Measurements from ENCODE around the gene ZNF414.

Gene ZNF414

DNA sequence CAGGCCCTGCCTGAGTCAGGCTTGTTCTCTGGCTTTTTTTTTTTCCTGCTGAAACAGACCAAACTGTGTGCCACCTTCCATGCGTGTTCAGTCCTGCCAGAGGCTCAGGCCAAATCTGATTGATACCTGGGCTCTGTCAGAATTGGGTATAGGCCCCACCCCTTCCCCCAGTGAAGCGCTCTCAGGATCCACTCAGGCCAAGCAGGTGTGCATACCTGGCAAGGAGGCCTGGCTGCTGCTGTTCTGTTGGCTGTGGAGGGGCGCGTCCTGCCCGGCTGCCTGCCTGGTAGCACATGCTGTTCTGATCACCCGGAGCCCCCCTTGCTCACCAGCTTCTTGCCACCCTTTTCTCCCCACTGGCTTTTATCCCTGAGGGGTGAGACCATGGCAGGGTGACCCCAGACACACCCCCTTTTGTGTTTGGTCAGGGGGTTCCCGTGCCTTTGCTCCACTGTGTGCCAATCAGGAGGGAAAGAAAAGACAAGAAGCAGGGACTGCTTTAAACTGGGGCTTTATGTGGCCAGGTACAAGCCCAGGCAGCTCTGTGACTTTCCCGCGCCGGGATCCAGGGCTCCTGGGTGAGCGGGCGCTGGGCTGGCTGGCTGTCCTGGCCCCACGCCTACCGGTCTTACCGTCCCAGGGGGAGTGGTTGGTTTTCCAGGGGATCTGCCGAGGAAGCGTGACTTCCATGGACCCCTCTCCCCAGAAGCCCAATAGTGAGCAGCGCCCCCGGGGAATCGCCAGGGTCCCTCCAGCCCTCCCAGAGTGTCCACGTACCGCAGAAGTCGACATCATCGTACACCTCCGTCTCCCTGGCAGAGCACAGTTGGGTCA is 24.2 kb downstream of the ZNF414 start:
- no peak for DNase-seq

DNA sequence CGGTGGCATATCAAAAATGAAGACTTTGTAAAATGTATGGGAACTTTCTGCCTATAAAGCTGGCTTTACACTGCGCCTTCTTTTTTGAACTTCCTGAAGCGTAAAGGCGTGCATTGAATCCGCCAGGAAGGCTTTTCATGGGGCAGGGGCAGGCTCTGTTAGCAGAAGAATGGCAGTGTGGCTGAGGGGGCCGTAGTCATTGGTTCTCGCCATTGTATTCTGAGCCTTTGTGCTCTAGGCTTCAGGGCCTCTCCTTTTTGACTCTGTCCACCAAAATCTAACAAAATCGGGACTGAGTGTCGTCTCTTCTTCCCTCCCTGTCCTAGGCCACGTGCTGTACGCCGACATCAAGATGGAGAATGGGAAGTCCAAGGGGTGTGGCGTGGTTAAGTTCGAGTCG is 25.6 kb downstream of the ZNF414 start:
- no peak for DNase-seq

DNA sequence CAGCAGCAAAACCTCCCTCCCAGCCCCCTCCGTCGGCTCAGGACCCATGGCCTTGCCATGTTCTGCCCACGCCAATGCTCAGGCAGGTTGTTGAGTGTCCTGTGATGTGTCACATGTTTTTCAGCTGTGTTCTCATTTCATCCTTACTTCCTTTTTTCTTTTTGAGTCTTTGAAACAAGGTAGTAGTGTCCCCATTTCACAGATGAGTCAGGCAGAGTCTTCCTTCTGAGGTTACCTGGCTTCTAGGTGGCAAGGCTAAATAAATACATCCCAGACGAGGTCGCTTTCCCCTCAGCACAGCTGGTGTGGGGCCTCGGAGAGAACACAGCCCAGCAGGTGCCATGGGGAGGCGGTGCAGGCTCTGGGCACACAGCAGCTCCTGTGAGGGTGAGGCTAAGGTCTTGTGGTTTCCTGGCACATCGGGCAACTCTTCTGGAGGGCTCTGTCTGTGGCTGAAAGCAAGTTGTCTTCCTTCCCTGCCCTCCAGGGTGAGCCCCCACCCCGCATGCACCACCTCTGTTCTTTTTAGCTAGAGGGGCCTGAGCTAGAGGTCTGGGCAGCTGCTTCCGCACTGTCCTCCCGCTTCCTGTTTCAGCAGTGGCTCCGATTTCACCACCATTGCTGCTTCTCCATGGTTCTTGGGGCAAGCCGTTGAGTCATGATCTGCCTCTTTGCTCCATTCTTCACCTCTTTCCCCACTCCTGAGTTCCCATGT is 26.7 kb downstream of the ZNF414 start:
- peak; percentile 64 for DNase-seq

DNA sequence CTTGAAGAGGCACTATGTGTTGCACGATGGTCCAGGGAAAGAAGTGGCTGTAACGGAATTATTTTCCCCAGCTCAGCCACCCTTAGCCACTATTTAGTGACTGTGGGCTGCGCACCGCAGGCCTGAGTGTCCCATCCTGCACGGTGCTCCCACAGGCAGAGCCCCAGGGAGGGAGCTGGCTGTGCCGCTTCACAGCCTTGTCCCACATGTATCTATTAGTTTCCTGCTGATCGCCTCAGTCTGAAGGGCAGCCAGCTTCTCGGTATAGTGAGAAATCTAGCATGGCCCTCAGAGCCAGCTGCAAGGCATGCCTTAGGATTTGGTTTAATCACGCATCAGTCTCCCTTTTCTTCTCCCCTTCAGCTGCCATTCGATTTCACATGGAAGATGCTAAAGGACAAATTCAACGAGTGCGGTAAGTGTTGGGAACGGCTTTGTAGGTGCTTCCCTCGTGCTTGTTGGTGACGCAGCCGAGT is 27.3 kb downstream of the ZNF414 start:
- no peak for DNase-seq

DNA sequence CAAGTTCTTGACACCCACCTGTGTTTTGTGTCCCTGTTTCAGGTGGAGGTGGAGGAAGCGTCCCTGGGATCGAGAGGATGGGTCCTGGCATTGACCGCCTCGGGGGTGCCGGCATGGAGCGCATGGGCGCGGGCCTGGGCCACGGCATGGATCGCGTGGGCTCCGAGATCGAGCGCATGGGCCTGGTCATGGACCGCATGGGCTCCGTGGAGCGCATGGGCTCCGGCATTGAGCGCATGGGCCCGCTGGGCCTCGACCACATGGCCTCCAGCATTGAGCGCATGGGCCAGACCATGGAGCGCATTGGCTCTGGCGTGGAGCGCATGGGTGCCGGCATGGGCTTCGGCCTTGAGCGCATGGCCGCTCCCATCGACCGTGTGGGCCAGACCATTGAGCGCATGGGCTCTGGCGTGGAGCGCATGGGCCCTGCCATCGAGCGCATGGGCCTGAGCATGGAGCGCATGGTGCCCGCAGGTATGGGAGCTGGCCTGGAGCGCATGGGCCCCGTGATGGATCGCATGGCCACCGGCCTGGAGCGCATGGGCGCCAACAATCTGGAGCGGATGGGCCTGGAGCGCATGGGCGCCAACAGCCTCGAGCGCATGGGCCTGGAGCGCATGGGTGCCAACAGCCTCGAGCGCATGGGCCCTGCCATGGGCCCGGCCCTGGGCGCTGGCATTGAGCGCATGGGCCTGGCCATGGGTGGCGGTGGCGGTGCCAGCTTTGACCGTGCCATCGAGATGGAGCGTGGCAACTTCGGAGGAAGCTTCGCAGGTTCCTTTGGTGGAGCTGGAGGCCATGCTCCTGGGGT is 28.2 kb downstream of the ZNF414 start:
- DNase-seq, result no peak

DNA sequence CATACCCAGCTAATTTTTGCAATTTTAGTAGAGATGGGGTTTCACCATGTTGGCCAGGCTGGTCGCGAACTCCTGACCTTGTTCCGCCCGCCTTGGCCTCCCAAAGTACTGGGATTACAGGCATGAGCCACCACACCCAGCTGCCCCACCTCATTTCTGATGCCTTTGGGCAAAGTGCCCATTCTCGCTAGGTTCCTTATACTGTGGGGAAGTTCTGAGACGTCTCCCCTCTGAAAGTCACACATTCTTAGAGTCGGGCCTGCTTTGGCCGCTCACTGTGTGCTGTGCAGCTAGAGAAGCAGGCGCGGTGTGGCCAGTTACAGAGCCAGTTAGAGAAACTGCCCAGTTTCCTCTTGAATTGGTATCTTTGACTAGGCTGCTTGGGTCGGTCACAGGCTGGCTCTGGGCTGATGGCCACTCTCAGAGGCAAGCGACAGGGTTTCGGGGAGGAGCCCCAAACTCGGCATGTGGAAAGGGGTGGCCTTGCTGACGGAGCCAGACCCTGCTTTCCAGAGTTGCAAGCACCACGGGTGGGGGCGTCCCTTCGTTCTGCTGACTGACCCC is 29.6 kb downstream of the ZNF414 start:
- no peak for DNase-seq

DNA sequence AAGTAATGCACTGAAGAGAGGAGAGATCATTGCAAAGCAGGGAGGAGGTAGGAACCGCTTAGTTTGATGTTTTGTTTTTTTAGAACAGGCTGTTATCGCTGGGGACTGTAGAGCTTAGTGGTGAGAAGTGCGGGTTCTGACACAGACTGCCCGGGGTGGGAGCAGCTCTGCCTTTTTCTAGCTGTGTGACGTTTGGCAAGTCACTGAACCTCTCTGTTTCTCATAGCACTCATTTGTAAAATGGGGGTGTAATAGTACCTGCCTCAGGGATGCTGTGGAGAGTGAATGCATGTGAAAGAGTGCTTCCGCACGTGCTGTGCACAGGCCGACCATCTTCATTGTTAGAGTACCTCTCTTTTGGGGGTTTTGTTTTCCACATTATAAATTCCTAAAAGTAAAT is 30.8 kb downstream of the ZNF414 start:
- no peak for DNase-seq

DNA sequence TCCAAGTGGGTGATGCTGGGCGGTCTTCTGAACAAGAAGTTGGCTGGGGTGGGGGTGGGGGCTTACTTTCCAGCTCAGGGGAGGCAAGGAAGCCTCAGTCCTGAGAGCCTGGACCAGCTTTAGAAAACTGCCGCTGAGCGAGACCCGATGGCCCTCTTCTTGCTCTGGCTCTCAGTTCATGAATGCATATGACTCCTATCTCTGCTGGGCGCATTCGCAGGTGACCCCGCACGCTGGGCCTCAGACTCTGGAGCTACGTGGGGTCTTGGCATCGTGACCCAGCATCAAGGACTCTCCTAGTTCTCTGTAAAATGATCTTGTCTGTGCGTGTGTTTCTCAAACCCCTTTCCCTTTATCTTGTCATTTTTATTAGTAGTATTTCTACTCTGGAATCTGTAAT is 31.3 kb downstream of the ZNF414 start:
- DNase-seq, result no peak

DNA sequence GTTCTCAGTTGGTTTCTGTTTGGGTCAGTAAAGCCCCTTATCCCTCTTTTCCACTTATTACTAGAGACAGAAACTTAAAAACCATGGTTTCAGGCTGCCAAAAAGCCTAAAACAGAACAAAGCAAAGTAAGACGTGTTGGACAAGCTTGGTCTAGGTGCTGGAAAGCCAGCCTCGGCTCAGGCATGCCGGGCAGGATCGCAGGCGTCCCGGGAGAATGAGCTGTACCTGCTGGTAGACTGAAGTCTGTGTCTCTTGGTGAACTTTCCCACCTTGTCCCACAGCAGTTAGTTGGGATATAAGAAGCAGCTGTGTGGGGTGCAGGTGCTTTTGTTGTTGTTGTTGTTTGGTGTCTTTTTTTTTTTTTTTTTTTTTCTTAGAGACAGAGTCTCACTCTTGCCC is 32.4 kb downstream of the ZNF414 start:
- DNase-seq, result no peak

DNA sequence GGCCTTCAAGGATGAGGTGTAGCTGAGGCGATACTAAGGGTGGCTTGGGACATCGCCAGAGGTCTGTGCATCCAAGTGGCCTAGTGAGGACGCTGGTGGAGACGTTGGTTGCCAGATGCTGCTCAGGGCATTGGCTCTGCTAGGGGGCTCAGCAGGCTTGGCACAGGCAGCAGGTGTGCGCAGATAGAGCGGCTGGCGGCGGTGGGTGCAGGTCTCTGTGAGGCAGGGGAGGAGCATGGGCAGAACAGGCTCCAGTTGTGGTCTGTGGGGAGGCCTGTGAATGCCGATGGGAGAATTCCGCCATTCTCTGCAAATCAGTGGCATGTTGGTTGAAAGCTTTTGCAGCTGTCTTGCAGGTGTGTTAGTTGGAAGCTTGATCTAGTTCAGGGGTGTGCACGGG is 32.8 kb downstream of the ZNF414 start:
- DNase-seq, result no peak

DNA sequence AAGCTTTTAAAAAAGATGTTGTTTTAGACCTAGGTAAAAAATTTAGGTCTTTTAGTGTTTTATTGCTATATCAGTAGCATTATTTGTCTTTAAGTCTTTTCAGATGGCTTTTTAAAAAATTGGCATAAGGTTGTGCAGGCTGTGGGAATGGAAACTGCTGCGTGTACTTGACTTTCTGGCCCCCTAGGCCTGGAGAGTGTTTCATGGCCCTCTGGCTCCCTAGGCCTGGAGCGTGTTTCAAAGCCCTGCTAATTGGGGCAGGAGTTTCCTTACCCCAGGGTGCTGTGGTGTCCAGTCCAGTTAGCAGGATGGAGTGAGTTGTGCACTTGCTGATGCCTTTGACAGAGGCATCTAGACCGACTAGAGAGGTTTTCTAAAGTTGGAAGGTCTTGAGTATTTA is 35.4 kb downstream of the ZNF414 start:
- DNase-seq, result no peak

DNA sequence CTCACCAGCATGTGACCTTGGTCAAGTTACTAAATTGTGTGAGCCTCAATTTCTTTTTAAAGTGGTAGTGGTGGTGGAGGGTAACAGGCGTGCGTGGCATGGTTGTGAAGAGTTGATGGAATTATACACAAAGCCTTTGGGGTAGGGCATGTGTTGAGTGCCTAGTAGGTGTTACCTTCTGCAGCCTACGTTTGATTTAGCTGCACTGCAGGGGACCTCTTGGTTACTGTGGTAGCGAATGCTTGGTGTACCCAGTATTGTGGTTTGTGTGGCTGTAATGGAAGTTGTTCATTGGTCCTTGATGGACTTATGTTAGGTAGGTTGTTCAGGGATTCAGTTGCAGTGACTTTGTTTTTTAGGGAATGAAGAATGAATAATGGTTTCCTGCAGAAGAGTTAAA is 36.1 kb downstream of the ZNF414 start:
- DNase-seq, result no peak

DNA sequence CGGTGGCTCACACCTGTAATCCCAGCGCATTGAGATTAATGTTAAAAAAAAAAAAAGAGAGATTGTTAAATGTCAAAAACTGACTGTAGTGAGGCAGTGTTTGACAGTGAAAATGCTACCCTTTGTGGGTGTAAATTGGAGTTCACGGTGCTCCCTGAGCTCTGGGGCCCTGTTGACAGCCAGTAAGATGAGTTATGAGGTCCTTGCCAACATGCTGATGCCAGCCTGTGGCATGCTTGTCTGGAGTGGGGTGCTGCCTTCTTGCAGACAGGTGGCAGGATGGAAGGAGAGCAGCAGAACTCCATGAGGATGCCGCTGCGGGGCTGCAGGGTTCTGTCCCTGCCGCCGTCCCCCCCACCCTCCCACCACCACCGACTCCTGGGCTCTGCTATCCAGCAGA is 37.4 kb downstream of the ZNF414 start:
- no peak for DNase-seq

DNA sequence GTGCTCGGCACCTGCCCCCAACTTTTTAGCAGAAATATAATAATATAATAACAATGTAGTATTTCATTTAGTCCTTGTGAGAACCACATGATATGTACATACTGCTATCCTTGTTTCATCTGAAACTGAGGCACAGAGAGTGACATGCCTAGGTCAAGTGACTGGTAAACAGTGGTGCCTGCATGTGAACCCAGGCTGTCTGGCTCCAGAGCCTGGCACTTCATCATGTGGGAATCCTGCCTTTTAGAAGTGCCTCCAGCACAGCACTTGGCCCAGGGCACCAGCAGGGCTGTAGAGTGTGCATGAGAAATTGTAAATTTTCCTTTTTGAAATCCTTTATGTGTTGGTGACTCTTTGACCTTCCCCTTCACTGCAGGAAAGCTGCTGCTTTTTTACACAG is 39.0 kb downstream of the ZNF414 start:
- DNase-seq, result no peak

DNA sequence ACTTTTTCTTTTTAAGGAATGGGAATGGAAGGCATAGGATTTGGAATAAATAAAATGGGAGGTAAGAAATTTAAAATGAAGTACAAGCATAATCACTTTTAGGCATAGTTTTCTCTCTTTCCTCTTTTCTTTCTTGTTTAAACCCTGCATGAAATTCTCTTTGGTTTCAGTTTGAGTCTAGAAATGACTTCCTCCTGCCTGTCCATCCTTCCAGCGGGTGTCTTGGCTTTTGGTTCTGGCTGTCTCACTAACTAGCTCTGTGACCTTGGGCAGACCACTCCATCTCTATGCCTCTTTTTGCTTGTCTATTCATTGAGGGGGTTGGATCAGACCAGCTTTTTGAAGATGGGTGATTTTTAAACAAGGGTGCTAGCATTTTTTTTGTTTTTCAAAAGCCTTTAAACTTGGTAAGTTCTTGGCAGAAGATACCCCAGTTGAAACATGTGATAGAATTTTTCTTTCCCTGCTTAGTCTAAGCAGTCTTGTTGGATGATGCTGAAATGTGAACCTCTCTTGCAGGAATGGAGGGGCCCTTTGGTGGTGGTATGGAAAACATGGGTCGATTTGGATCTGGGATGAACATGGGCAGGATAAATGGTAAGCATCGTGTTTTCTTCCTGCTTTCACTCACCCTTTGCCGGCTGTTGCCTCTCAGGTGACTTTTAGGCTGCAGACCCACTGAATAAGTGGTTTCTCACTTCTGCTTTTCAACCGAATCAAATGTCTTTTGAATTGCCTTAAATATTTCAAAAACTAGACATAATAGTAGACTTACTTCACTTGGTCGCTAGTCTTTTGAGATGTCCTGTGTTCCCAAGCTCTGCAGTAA is 40.1 kb downstream of the ZNF414 start:
- no peak for DNase-seq

DNA sequence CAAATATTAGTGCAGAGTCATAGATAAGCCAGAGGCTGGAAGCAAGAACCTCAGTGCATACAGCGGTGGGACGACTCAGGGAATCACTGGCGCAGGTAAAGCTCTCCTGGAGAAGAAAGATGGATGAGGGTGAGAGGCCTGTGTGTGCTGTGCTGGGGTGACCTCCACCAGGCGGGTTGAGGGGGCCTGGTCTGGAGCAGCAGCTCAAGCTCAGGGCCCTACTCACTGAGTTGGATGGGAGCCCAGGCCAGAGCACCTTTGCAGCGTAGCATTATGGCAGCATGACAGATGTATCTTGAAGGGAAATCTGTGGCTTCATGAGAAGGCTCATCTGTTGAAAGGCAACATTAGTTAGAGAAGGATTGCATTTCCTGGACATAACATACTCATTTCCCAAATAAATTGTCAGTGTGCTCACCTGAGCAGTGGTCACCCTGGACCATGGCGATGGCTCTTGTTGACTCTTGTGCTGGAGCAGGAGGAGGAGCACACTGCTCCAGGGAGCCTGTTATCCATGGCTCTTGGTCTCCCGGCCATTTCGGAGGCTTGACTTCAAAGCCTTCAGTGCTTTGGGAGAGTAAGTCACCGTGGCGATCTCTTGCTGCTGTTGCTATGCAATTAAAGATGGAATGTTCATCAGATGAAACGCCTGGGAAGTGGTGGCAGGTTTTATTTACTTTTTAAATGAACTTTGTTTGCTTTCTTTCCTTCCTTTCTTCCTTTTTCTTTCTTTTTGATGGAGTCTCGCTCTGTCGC is 44.2 kb downstream of the ZNF414 start:
- no peak for DNase-seq

DNA sequence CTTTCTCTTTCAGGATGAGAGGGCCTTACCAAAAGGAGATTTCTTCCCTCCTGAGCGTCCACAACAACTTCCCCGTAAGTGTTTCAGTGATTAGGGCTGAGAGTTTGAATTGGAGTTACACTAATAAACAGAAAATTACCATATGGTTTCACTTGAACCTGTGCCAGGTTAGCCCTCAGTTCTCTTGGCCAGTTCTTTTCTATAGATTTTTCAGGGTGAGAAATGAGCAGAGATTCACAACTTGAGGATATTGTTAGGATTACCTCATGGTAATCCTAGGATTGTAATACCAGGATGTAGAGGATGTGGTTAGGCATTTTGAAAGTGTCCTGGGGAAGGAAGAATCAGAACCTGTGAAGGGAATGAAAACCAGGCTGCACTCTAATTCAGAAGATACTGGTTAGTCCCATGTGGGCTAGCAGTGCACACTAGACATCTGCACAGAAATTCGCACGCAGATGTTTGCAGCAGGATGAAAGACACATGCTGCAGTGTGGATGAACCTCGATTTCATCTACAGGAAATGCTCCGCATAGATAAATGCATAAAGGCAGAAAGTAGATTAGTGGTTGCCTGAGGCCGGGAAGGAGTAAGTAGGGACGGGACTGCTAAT is 45.1 kb downstream of the ZNF414 start:
- DNase-seq, result no peak

DNA sequence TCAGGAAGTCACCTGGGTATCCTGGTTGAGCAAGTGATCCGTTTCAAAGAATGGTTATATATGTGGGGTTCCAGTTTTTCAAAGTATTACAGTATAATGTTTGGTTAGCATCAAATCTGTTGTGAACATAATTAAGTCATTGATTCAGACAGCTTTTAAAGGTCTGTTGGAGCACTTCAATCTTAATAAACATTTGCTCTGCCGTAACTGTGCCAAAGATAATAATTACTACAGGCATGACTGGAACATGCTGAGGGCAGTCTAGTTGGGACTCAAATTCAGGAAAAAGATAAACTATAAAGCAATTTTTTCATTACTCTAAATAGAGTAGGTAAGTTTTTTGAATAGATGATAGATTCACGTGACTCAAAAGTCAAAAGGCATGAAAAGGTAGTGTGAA is 45.8 kb downstream of the ZNF414 start:
- no peak for DNase-seq

DNA sequence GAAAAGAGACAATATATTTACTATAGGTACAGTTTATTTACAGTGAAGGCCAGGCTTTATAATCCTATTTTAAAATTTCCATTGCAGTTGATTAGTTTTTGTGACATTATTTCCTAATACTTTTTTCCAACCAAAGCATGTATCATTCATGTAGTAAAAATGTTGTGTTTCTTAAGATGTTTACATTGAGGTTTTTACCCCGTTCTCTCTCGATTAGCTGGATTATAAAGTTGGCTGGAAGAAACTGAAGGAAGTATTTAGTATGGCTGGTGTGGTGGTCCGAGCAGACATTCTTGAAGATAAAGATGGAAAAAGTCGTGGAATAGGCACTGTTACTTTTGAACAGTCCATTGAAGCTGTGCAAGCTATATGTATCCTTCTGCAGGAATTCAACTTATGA is 47.9 kb downstream of the ZNF414 start:
- no peak for DNase-seq

DNA sequence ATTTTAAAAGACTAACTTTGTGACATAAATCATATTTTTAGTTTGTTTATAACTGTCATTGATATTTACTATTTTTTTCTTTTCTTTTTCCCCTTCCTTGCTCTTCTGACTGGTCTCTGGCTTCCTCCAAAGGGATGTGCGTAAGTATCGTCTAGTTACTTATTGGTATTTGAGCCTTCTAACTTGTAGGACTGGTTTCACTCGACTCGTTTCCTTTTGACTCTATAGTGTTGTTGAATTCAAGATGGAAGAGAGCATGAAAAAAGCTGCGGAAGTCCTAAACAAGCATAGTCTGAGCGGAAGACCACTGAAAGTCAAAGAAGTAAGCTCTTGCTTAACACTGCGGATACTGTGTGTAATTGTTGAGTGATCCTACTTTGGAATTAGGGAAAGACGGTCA is 50.6 kb downstream of the ZNF414 start:
- DNase-seq, result no peak

DNA sequence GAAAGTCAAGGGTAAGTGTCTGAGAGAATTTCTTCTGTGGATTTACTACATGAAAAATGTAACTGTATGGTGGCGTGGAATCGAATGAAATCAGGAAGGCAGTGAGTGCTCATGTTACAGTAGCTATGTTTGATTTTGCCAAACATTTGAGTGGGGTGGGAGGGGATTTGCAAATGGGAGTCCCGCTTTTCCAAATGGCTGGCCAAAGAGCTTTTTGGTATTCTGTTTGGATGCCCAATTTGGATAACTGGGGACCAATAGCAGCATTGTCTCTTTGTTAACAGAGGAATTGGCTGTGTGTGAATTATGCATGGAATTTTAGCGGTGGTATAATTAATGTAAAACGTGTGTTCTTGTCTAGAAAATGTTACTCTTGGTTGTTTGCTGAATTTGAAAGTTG is 51.4 kb downstream of the ZNF414 start:
- DNase-seq, result no peak

Measured in activated naive CD4-positive, alpha-beta T cell treated with anti-CD3 and anti-CD28 coated beads, Interleukin-2, amount 50 U/mL, for 16 hours (primary cell).